ENCODE results near the gene CCDC187. TPM values are rescaled to one million over a fixed set of nuclear protein-coding genes. Genes with fewer than 3 reads are reported as not detected.

CCDC187 gene
- total and polyA plus RNA-seq, 2 of the 13 experiments (the other 11 are each of a cell fraction or from before 2014, with no cell fraction given) = 0.03 to 0.13 TPM

GRCh38 chr9:136345281-136346156 lies 41.6 kb upstream of the CCDC187 start (continued):
- TF ChIP-seq ARID5B (CRISPR knock-in tag; IDR thresholded peaks at IDR 0.05) (no peak), HNF4G (IDR thresholded peaks at IDR 0.05; ENCODE audit: borderline replicate concordance, low read depth, low read length) (no peak), HNF4G (CRISPR knock-in tag; IDR thresholded peaks at IDR 0.05; ENCODE audit: borderline replicate concordance, low read depth) (peak; percentile 18; the same call in 1 of the 2 replicates), ZFP1 (CRISPR knock-in tag; IDR thresholded peaks at IDR 0.05) (no peak), THAP9 (CRISPR knock-in tag; IDR thresholded peaks at IDR 0.05; ENCODE audit: borderline replicate concordance) (no peak), ZNF431 (CRISPR knock-in tag; IDR thresholded peaks at IDR 0.05; ENCODE audit: borderline replicate concordance, low read depth) (0 out of 2 replicates have a peak, but pooled peaks have one; percentile 38), STAG1 (CRISPR knock-in tag; IDR thresholded peaks at IDR 0.05) (peak; percentile 74), SPEN (CRISPR knock-in tag; IDR thresholded peaks at IDR 0.05; ENCODE audit: low read depth) (peak; percentile 66; the same call in 1 of the 2 replicates), ZKSCAN8 (CRISPR knock-in tag; IDR thresholded peaks at IDR 0.05; ENCODE audit: borderline replicate concordance) (0 out of 2 replicates have a peak, but pooled peaks have one; percentile 23), ARNT2 (CRISPR knock-in tag; IDR thresholded peaks at IDR 0.05; ENCODE audit: low read depth) (peak; percentile 41; the same call in 1 of the 2 replicates), ZNF629 (CRISPR knock-in tag; conservative IDR thresholded peaks at IDR 0.05) (no peak; the same call in 1 of the 2 replicates), ZNF564 (CRISPR knock-in tag; IDR thresholded peaks at IDR 0.05) (no peak), TGIF2 (CRISPR knock-in tag; IDR thresholded peaks at IDR 0.05) (no peak), CC2D1A (CRISPR knock-in tag; IDR thresholded peaks at IDR 0.05) (0 out of 2 replicates have a peak, but pooled peaks have one; percentile 75), ZFP37 (CRISPR knock-in tag; IDR thresholded peaks at IDR 0.05; ENCODE audit: borderline replicate concordance) (no peak), MIER2 (CRISPR knock-in tag; IDR thresholded peaks at IDR 0.05) (no peak)
- TF ChIP-seq, protein P1, sequence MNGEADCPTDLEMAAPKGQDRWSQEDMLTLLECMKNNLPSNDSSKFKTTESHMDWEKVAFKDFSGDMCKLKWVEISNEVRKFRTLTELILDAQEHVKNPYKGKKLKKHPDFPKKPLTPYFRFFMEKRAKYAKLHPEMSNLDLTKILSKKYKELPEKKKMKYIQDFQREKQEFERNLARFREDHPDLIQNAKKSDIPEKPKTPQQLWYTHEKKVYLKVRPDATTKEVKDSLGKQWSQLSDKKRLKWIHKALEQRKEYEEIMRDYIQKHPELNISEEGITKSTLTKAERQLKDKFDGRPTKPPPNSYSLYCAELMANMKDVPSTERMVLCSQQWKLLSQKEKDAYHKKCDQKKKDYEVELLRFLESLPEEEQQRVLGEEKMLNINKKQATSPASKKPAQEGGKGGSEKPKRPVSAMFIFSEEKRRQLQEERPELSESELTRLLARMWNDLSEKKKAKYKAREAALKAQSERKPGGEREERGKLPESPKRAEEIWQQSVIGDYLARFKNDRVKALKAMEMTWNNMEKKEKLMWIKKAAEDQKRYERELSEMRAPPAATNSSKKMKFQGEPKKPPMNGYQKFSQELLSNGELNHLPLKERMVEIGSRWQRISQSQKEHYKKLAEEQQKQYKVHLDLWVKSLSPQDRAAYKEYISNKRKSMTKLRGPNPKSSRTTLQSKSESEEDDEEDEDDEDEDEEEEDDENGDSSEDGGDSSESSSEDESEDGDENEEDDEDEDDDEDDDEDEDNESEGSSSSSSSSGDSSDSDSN (CRISPR knock-in tag; IDR thresholded peaks at IDR 0.05) = peak; percentile 83
- TF ChIP-seq, protein P2, sequence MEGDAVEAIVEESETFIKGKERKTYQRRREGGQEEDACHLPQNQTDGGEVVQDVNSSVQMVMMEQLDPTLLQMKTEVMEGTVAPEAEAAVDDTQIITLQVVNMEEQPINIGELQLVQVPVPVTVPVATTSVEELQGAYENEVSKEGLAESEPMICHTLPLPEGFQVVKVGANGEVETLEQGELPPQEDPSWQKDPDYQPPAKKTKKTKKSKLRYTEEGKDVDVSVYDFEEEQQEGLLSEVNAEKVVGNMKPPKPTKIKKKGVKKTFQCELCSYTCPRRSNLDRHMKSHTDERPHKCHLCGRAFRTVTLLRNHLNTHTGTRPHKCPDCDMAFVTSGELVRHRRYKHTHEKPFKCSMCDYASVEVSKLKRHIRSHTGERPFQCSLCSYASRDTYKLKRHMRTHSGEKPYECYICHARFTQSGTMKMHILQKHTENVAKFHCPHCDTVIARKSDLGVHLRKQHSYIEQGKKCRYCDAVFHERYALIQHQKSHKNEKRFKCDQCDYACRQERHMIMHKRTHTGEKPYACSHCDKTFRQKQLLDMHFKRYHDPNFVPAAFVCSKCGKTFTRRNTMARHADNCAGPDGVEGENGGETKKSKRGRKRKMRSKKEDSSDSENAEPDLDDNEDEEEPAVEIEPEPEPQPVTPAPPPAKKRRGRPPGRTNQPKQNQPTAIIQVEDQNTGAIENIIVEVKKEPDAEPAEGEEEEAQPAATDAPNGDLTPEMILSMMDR (CRISPR knock-in tag; IDR thresholded peaks at IDR 0.05) = peak; percentile 95
